T-helper 17 cell (primary cell): ENCODE data around the gene METTL26. TPM values are rescaled to one million over a fixed set of nuclear protein-coding genes. Genes with fewer than 3 reads are reported as not detected.

ENCODE experiments used
- ATAC-seq: fragments of 150-1000 bp; cut with Tn5 transposase; 2 replicates; pipeline ENCODE4 v1.10.0; 2021; ENCODE audit warnings: mild to moderate bottlenecking, moderate library complexity
- DNase-seq, 3 donors: peaks; one replicate each; pipeline versions ENCODE4 v3.0.0 to v3.0.0-alpha.2; 2020 to 2021
- H3K9me3 ChIP-seq: one replicate; pipeline ENCODE4 v1.7.0; 2013; ENCODE audit warnings: low read length, mild to moderate bottlenecking; ENCODE audit not compliant: control insufficient read depth, poor library complexity, severe bottlenecking
- H3K27ac Mint-ChIP-seq: one replicate; pipeline ENCODE4 v1.8.0; 2022; ENCODE audit warnings: mild to moderate bottlenecking, moderate library complexity, mixed read lengths
- H3K27me3 Mint-ChIP-seq: one replicate; pipeline ENCODE4 v1.8.0; 2022; ENCODE audit warnings: mixed read lengths
- H3K36me3 Mint-ChIP-seq: one replicate; pipeline ENCODE4 v1.8.0; 2022; ENCODE audit warnings: low read depth, mixed read lengths
- H3K4me1 Mint-ChIP-seq: one replicate; pipeline ENCODE4 v1.8.0; 2022; ENCODE audit warnings: mild to moderate bottlenecking, mixed read lengths
- H3K4me3 Mint-ChIP-seq: one replicate; pipeline ENCODE4 v1.8.0; 2022; ENCODE audit warnings: mild to moderate bottlenecking, moderate library complexity, mixed read lengths
- total RNA-seq, 4 donors: library from RNA in 2 of 4; stranded (reverse) in 2 of 4; gene quantifications; one replicate each; pipeline ENCODE4 v1.2.3 and lab custom pipeline; 2022 to 2026

METTL26 gene
- total RNA-seq, 2 donors from 2014 or later, result 39.2 to 40.4 TPM

GRCh38 chr16:671353-672131, 35.4 kb upstream of the METTL26 start:
- DNase-seq (no peak), ATAC-seq (no peak)
- Mint-ChIP-seq H3K27me3 (no peaks in the 10 kb centered on the region), H3K4me1 (peaks cover 14% of the 10 kb centered on the region), H3K27ac (no peak overlapping the region), H3K4me3 (no peak overlapping the region), H3K36me3 (no peaks in the 10 kb centered on the region)
- no peaks in the 10 kb centered on the region for H3K9me3 ChIP-seq

GRCh38 chr16:670485-671352, 34.6 kb upstream of the METTL26 start:
- H3K36me3 Mint-ChIP-seq, result no peaks in the 10 kb centered on the region
- no peak for ATAC-seq
- no peak overlapping the region for H3K4me3 Mint-ChIP-seq
- H3K27ac Mint-ChIP-seq, result no peak overlapping the region
- H3K27me3 Mint-ChIP-seq, result no peaks in the 10 kb centered on the region
- H3K9me3 ChIP-seq, result no peaks in the 10 kb centered on the region
- no peak for DNase-seq
- H3K4me1 Mint-ChIP-seq, result peaks cover 14% of the 10 kb centered on the region

- no peaks in the 10 kb centered on the region for H3K36me3 Mint-ChIP-seq
- H3K4me1 Mint-ChIP-seq, result peaks cover 8% of the 10 kb centered on the region
- peak overlapping the region; percentile 31 for H3K4me3 Mint-ChIP-seq
- no peak for DNase-seq
- H3K27ac Mint-ChIP-seq, result peak overlapping the region; percentile 29
- ATAC-seq, result no peak
- H3K27me3 Mint-ChIP-seq, result no peaks in the 10 kb centered on the region
- no peaks in the 10 kb centered on the region for H3K9me3 ChIP-seq
Observed at GRCh38 chr16:669666-670065, 33.6 kb upstream of the METTL26 start.

GRCh38 chr16:668519-669171, 32.5 kb upstream of the METTL26 start:
- DNase-seq, result no peak
- peak; percentile 8 for ATAC-seq
- H3K4me3 Mint-ChIP-seq, result peak overlapping the region; percentile 81
- no peaks in the 10 kb centered on the region for H3K36me3 Mint-ChIP-seq
- H3K4me1 Mint-ChIP-seq, result peaks cover 7% of the 10 kb centered on the region
- H3K27me3 Mint-ChIP-seq, result no peaks in the 10 kb centered on the region
- no peaks in the 10 kb centered on the region for H3K9me3 ChIP-seq
- no peak overlapping the region for H3K27ac Mint-ChIP-seq

- ATAC-seq (peak; percentile 98), DNase-seq (peak; percentile 81 to 87 (median 86))
- no peaks in the 10 kb centered on the region for H3K36me3 Mint-ChIP-seq
- peak within 1 kb of the TSS; percentile 83 for H3K4me3 Mint-ChIP-seq
- peaks cover 7% of the 10 kb centered on the region for H3K4me1 Mint-ChIP-seq
- no peaks in the 10 kb centered on the region for H3K9me3 ChIP-seq
- no peaks in the 10 kb centered on the region for H3K27me3 Mint-ChIP-seq
- peak within 1 kb of the TSS; percentile 73 for H3K27ac Mint-ChIP-seq
Observed at GRCh38 chr16:667780-668518, 31.8 kb upstream of the METTL26 start, which contains the start of gene RHOT2. RHOT2 (plus strand) TSS chr16:668132; CDS start chr16:668200, 68 bp downstream.

- H3K9me3 ChIP-seq, result no peaks in the 10 kb centered on the region
- DNase-seq (no peak), ATAC-seq (no peak)
- no peaks in the 10 kb centered on the region for H3K27me3 Mint-ChIP-seq
- peak overlapping the region; percentile 73 for H3K27ac Mint-ChIP-seq
- peak overlapping the region; percentile 83 for H3K4me3 Mint-ChIP-seq
- no peaks in the 10 kb centered on the region for H3K36me3 Mint-ChIP-seq
- peaks cover 7% of the 10 kb centered on the region for H3K4me1 Mint-ChIP-seq
Observed at GRCh38 chr16:667113-667779, 31.1 kb upstream of the METTL26 start.

- Mint-ChIP-seq H3K4me1 (peaks cover 7% of the 10 kb centered on the region), H3K36me3 (no peaks in the 10 kb centered on the region), H3K4me3 (no peak overlapping the region), H3K27ac (no peak overlapping the region), H3K27me3 (no peaks in the 10 kb centered on the region)
- DNase-seq (no peak), ATAC-seq (no peak)
- no peaks in the 10 kb centered on the region for H3K9me3 ChIP-seq
Observed at GRCh38 chr16:666572-666971, 30.5 kb upstream of the METTL26 start.

GRCh38 chr16:662597-662996, 26.5 kb upstream of the METTL26 start:
- no peaks in the 10 kb centered on the region for H3K36me3 Mint-ChIP-seq
- no peak for ATAC-seq
- no peak overlapping the region for H3K27ac Mint-ChIP-seq
- DNase-seq, result no peak
- H3K27me3 Mint-ChIP-seq, result no peaks in the 10 kb centered on the region
- H3K9me3 ChIP-seq, result no peaks in the 10 kb centered on the region
- no peak overlapping the region for H3K4me3 Mint-ChIP-seq
- peaks cover 5% of the 10 kb centered on the region for H3K4me1 Mint-ChIP-seq

- H3K27ac Mint-ChIP-seq, result no peak overlapping the region
- no peaks in the 10 kb centered on the region for H3K9me3 ChIP-seq
- no peak overlapping the region for H3K4me3 Mint-ChIP-seq
- ATAC-seq (no peak), DNase-seq (no peak)
- H3K27me3 Mint-ChIP-seq, result no peaks in the 10 kb centered on the region
- no peaks in the 10 kb centered on the region for H3K36me3 Mint-ChIP-seq
- H3K4me1 Mint-ChIP-seq, result peaks cover 5% of the 10 kb centered on the region
Observed at GRCh38 chr16:662095-662494, 26.0 kb upstream of the METTL26 start.

- ATAC-seq (no peak), DNase-seq (no peak)
- H3K27me3 Mint-ChIP-seq, result no peaks in the 10 kb centered on the region
- no peaks in the 10 kb centered on the region for H3K36me3 Mint-ChIP-seq
- peaks cover 5% of the 10 kb centered on the region for H3K4me1 Mint-ChIP-seq
- no peak overlapping the region for H3K27ac Mint-ChIP-seq
- H3K9me3 ChIP-seq, result no peaks in the 10 kb centered on the region
- no peak overlapping the region for H3K4me3 Mint-ChIP-seq
Observed at GRCh38 chr16:661184-661821, 25.2 kb upstream of the METTL26 start.

- no peaks in the 10 kb centered on the region for H3K9me3 ChIP-seq
- ATAC-seq, result peak; percentile 79
- H3K36me3 Mint-ChIP-seq, result no peaks in the 10 kb centered on the region
- no peaks in the 10 kb centered on the region for H3K27me3 Mint-ChIP-seq
- H3K4me1 Mint-ChIP-seq, result peaks cover 5% of the 10 kb centered on the region
- peak; percentile 60 to 70 (median 65) for DNase-seq
- H3K27ac Mint-ChIP-seq, result no peak overlapping the region
- no peak overlapping the region for H3K4me3 Mint-ChIP-seq
Observed at GRCh38 chr16:660459-661183, 24.5 kb upstream of the METTL26 start.
